Choroid plexus epithelial cell (primary cell): ENCODE measurements around the gene KLK8.
"Not testable (repeated sequence)": the region's sequence is repeated elsewhere in the genome, so short reads cannot be mapped to it uniquely, and the experiment has no call there.

ENCODE experiments used
- DNase-seq: peaks from one replicate; pipeline ENCODE4 v3.0.0-alpha.2; 2010; ENCODE audit warnings: low read depth
- H3K4me3 ChIP-seq: 2 replicates; pipeline ENCODE4 v1.5.1; 2011; ENCODE audit warnings: low read depth, mild to moderate bottlenecking, control low read depth, low read length, moderate library complexity
- CTCF ChIP-seq: conservative IDR thresholded peaks from 2 replicates; pipeline ENCODE4 v1.5.1; 2011; ENCODE audit warnings: low read depth, mild to moderate bottlenecking, control low read depth, inconsistent platforms, low read length, moderate library complexity

The KLK8 gene

GRCh38 chr19:51002089-51002532, 707 bp upstream of the KLK8 start:
- H3K4me3 ChIP-seq: no peak overlapping the region
- no peak for DNase-seq
- TF ChIP-seq CTCF: no peak

- DNase-seq: no peak
- no peak for TF ChIP-seq CTCF
- no peak overlapping the region for H3K4me3 ChIP-seq
Measured at GRCh38 chr19:51000981-51001380, 423 bp downstream of the KLK8 start.

- H3K4me3 ChIP-seq: no peak overlapping the region
- TF ChIP-seq CTCF: no peak
Measured at GRCh38 chr19:51000426-51000825, 978 bp downstream of the KLK8 start.

GRCh38 chr19:50998686-50999085, 2.7 kb downstream of the KLK8 start:
- DNase-seq: no peak
- H3K4me3 ChIP-seq: no peak overlapping the region
- TF ChIP-seq CTCF: no peak

More at GRCh38 chr19:51000426-51000825, 978 bp downstream of the KLK8 start:
- DNase-seq: no peak

- H3K4me3 ChIP-seq: no peak overlapping the region
- no peak for DNase-seq
- TF ChIP-seq CTCF: no peak
Measured at GRCh38 chr19:50998061-50998460, 3.3 kb downstream of the KLK8 start.

- no peak for TF ChIP-seq CTCF
- no peak for DNase-seq
- H3K4me3 ChIP-seq: no peak overlapping the region
Measured at GRCh38 chr19:50994129-50994528, 7.3 kb downstream of the KLK8 start.

- DNase-seq: no peak
- no peak for TF ChIP-seq CTCF
- no peak overlapping the region for H3K4me3 ChIP-seq
Measured at GRCh38 chr19:50992666-50993035, 8.8 kb downstream of the KLK8 start.

- DNase-seq, H3K4me3 ChIP-seq: not testable (repeated sequence)
Measured at GRCh38 chr19:50984416-50984815, 17.0 kb downstream of the KLK8 start.
